Activated CD8-positive, alpha-beta memory T cell treated with anti-CD3 and anti-CD28 coated beads, Interleukin-2, amount 50 U/mL, for 24 hours (primary cell): ENCODE data around the gene PLLP.

ENCODE experiments used
- DNase-seq: peaks from one replicate; pipeline ENCODE4 v3.0.0-alpha.2; 2020; ENCODE audit errors: extremely low read depth

Gene PLLP

DNA sequence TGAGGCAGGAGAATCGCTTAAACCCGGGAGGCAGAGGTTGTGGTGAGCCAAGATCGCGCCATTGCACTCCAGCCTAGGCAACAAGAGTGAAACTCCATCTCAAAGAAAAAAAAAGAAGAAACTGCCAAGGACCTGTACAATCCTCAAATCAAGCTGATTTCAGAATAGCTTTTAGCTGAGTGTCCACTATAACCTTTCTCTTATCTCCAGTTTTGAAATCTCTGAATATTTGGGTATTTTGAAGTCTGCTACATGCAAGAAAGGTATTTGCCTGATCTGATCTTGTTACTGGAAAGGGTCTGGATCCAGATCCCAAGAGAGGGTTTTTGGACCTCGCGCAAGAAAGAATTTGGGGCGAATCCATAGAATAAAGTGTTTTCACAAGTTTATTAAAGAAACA is 58.5 kb downstream of the PLLP start:
- no peak for DNase-seq

DNA sequence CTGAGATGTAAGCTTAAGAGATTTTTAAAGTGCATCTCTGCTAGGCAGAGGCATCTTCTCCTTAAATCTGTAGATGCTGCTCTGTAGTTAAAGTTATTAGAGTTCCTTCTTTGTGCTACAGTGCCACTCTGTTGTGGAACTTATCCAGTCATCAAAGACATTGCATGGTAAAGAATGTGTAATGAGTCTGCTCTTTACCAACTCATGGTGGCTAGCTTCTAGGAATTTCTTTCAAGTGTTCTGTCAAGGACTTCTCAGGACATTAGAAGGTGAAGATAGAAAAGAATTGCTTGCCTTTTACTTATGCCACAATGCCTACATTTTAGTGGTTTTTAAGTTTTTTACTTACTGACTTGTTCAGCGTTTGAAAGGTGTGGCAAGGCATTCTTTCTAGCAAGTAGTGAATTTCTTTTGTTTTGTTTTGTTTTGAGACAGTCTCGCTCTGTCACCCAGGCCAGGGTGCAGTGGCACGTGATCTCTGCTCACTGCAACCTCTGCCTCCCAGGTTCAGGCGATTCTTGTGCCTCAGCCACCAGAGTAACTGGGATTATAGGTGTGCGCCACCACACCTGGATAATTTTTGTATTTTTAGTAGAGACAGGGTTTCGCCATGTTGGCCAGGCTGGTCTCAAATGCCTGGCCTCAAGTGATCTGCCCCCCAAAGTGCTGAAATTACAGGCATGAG is 59.7 kb downstream of the PLLP start:
- no peak for DNase-seq

DNA sequence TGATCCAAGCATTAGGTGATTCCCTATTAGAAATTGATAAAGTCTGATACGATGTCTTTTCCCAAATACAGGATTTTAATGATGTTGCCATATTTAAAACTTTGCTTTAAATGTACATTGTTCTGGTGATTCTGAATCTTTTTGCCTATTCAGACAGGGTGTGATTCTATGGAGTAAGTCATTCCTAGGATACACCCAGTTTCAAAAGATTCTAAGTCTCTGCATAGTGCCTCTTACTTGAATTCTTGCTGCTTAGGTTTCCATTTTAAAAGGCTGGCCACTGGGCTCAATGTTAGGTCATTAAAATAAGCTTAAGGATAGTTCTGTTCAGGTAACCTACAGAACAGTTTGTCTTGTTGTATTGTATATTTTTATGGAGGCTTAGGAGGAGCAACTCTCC is 61.4 kb downstream of the PLLP start:
- DNase-seq, result no peak

DNA sequence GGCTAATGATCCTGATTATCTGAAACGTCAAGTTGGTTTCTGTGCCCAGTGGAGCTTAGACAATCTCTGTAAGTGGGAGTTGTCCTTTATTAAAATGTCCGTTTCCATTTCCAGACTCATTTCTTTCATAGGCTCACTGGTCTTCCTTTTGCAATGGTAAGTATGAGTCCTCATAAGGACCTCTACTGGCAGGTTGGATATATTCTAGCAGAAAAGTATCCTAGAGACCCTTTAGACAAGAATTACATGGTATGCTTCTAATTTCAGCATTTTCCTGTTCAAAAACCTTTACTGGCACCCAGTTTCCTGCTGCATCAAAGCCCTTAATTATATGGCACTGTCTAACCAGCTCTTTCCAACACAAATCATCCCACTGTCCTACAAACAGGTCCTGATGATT is 67.5 kb downstream of the PLLP start:
- no peak for DNase-seq

DNA sequence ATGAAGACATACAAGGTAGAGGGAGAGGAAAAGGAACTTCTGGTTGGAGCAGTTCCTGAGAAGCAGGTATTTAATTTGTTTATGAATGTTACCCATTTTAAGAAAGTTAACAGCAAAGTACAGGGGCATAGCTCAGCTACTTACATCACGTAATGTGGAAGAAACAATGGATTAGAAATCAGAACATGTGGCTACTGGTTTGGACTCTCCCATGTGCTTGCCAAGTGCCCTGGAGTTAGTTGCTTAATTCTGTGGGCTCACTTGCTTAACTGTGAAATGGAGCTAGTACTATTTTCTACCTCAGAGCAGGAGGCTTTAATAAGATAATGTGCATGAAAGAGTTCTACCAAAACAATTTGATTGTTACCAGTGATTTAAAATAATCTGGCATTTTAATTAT is 71.0 kb downstream of the PLLP start:
- no peak for DNase-seq

DNA sequence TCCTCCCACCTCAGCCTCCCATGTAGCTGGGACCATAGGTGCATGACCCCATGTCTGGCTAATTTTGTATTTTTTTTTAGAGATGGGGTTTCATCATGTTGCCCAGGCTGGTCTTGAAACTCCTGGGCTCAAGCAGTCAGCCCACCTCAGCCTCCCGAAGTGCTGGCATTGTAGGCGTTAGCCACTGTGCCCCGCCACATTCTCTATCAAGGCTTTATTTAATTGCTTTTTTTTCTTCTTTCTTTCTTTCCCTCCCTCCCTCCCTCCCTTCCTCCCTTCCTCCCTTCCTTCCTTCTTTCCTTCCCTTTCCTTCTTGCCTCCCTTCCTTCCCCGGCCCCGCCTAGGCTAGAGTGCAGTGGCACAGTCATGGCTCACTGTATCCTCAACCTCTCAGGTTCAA is 74.7 kb downstream of the PLLP start:
- DNase-seq, result no peak

DNA sequence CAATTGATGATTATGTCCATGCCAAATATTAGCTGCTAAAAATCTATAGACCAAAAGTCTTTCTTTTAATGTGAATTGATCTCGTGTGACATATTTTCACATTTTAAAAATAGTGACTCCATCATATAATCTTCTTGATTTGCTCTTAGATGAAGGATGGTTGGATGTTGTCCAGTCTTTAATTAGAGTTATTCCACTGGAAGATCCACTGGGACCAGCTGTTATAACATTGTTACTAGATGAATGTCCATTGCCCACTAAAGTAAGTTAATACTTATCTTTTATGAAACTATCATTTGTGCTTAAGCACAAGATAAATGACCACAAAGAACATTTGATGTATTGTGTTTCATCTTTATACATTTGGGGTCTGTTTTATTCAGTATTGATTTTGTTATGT is 75.5 kb downstream of the PLLP start:
- no peak for DNase-seq
